Activated naive CD8-positive, alpha-beta T cell treated with anti-CD3 and anti-CD28 coated beads, Interleukin-2, amount 50 U/mL, for 24 hours (primary cell): ENCODE data around the gene SLC16A11.
"Not testable (repeated sequence)": the region's sequence is repeated elsewhere in the genome, so short reads cannot be mapped to it uniquely, and the experiment has no call there.

Experiments
- ATAC-seq: fragments of 150-1000 bp; cut with Tn5 transposase; one replicate; pipeline ENCODE4 v1.10.0; 2021
- DNase-seq: peaks from one replicate; pipeline ENCODE4 v3.0.0; 2021
- H3K27ac Mint-ChIP-seq: one replicate; pipeline ENCODE4 v1.8.0; 2021; ENCODE audit warnings: mild to moderate bottlenecking, mixed read lengths
- H3K27me3 Mint-ChIP-seq: one replicate; pipeline ENCODE4 v1.8.0; 2021; ENCODE audit warnings: mixed read lengths
- H3K36me3 Mint-ChIP-seq: one replicate; pipeline ENCODE4 v1.8.0; 2021; ENCODE audit warnings: low read depth, mixed read lengths
- H3K4me1 Mint-ChIP-seq: one replicate; pipeline ENCODE4 v1.8.0; 2021; ENCODE audit warnings: mixed read lengths
- H3K4me3 Mint-ChIP-seq: one replicate; pipeline ENCODE4 v1.8.0; 2021; ENCODE audit warnings: mild to moderate bottlenecking, moderate library complexity, mixed read lengths
- H3K9me3 Mint-ChIP-seq: one replicate; pipeline ENCODE4 v1.8.0; 2021; ENCODE audit warnings: mixed read lengths

The SLC16A11 gene

DNA sequence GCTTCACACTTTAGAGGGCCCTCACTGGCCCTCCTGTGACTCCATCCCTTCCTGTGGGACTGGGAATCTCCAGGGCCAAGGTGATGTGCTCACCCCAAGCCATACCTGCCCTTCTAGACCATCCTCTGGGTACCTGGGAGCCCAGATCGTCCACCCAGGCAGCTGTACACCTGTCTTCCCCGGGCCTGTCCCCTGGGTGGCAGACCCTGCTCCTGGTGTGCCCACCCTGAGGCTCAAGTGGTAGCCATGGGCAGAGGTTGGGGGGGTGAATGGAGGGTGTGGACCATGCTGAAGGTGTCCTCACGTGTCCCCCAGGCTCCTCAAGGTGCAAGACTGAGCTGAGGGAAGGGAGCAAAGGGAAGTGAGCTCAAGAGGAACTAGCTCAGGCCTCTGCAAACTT, 26.8 kb upstream of the SLC16A11 start:
- Mint-ChIP-seq H3K27ac (no peak overlapping the region), H3K9me3 (peaks cover 12% of the 10 kb centered on the region), H3K4me3 (no peak overlapping the region), H3K27me3 (peaks cover 2% of the 10 kb centered on the region), H3K4me1 (no peaks in the 10 kb centered on the region), H3K36me3 (no peaks in the 10 kb centered on the region)
- no peak for ATAC-seq
- no peak for DNase-seq

DNA sequence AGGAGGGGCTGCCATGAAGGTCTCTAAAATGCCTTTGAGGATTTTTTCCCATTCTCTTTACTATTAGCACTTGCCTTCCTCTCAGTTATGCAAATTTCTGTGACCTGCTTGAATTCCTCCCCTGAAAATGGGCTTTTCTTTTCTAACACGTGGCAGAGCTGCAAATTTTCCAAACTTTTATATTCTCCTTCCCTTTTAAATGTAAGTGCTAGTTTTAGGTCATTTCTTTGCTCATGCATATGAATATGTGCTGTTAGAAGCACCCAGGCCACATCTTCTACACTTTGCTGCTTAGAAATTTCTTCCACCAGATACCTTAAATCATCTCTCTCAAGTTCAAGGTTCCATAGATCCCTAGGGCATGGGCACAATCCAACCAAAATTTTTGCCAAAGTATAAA, 24.4 kb upstream of the SLC16A11 start:
- H3K9me3 Mint-ChIP-seq = peaks cover 12% of the 10 kb centered on the region
- DNase-seq (no peak), ATAC-seq (no peak)
- H3K27me3 Mint-ChIP-seq = peaks cover 10% of the 10 kb centered on the region
- no peaks in the 10 kb centered on the region for H3K36me3 Mint-ChIP-seq
- H3K4me1 Mint-ChIP-seq = no peaks in the 10 kb centered on the region
- no peak overlapping the region for H3K27ac Mint-ChIP-seq
- H3K4me3 Mint-ChIP-seq = no peak overlapping the region

DNA sequence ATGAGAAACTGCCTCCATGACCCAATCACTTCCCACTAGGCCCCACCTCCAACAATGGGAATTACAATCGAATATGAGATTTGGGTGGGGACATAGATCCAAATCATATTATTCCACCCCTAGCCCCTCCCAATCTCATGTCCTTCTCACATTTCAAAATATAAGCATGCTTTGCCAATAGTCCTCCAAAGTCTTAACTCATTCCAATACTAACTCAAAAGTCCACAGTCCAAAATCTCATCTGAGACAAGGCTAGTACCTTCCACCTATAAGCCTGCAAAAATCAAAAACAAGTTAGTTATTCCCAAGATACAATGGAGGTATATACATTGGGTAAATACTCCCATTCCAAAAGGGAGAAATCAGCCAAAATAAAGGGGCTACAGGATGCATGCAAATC, 23.3 kb upstream of the SLC16A11 start:
- no peaks in the 10 kb centered on the region for H3K4me1 Mint-ChIP-seq
- H3K27me3 Mint-ChIP-seq = peaks cover 11% of the 10 kb centered on the region
- no peak overlapping the region for H3K4me3 Mint-ChIP-seq
- no peak overlapping the region for H3K27ac Mint-ChIP-seq
- no peak for DNase-seq
- no peak for ATAC-seq
- H3K9me3 Mint-ChIP-seq = peaks cover 12% of the 10 kb centered on the region
- no peaks in the 10 kb centered on the region for H3K36me3 Mint-ChIP-seq

DNA sequence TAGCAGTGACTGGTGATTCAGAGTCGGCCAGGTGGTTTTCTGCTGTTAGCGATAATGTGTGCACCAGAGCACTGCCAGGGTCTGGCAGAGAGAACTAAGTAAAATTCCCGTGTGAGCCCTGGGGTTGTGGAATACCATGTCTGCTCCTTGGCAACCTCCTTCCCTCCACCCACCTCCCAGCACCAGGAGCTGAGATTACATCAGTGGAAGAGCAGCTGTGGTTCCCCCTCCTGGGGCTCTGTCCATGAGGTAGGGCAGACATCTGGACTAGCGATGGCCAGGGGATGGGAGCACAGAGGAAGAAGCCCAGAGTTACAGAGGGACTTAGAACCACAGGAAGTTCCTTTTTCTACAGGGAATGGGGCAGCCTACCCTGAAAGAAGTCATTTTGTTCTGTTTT, 20.4 kb upstream of the SLC16A11 start:
- H3K27me3 Mint-ChIP-seq = peaks cover 15% of the 10 kb centered on the region
- H3K27ac Mint-ChIP-seq = no peak overlapping the region
- peaks cover 12% of the 10 kb centered on the region for H3K9me3 Mint-ChIP-seq
- DNase-seq = no peak
- no peak overlapping the region for H3K4me3 Mint-ChIP-seq
- peaks cover 19% of the 10 kb centered on the region for H3K4me1 Mint-ChIP-seq
- H3K36me3 Mint-ChIP-seq = no peaks in the 10 kb centered on the region
- no peak for ATAC-seq

DNA sequence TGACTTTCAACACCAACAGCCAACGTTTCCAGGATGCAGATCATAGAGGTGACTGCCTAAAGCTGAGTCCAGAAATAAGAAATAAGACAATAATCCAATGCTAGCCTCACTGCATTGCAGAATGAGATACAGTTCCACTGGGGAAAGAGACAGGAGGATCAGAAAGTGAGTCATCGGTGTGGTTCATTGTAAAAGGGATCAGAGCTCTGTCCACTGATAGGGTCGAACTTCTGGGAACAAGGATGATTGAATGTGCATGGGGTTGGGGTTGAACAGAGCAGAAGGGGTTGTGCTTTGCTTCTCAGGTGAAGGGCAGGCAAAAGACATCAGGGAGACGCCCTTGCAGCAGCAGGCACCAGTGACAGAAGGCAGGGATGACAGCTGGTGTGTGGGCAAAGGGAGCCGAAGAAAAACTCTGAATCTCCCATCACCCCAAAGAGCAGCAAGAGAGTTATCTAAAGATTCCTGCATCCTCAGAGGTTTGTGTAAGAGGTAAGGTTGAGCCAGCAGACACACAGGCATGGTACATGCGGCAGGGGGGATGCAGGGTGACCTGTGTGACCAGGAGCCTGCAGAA, 19.7 kb upstream of the SLC16A11 start:
- H3K36me3 Mint-ChIP-seq = no peaks in the 10 kb centered on the region
- H3K27me3 Mint-ChIP-seq = peaks cover 21% of the 10 kb centered on the region
- no peak overlapping the region for H3K4me3 Mint-ChIP-seq
- DNase-seq (no peak), ATAC-seq (no peak)
- H3K9me3 Mint-ChIP-seq = peaks cover 6% of the 10 kb centered on the region
- no peak overlapping the region for H3K27ac Mint-ChIP-seq
- H3K4me1 Mint-ChIP-seq = peaks cover 25% of the 10 kb centered on the region

DNA sequence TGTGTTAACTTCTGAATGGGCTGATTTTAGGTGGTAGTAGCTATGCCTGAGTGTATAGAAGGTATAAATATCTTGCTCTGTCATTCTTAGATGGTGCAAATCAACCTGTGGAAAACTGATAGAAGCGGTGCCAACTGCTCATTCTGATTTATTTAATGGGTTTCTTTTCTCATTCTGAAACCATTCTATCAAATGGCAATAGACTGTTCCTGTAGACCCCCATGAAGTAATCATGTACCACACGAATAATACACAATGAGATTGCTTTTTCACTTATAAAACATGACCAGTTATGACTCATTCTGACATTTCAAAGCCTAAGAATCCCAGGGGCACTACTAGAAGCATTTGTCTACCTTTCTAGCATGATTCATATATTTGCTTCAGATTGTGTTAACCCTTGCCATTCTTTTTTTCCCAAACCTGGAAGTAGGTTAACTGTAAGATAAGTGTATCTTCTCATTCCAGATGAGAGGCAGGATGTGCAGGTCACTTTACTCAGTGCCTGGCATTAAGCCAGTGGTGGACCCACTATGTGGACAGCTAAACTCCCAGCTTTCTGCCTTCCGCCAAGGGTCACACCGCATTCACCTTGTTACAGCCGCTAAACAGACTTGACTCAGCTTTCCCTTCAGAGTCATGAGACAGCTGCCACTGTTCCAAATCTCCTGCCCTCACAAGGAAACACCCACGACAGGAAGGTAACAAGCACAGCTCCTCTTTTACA, 16.4 kb upstream of the SLC16A11 start:
- peak; percentile 44 for DNase-seq
- H3K36me3 Mint-ChIP-seq = no peaks in the 10 kb centered on the region
- ATAC-seq = peak; percentile 86
- peaks cover 25% of the 10 kb centered on the region for H3K4me1 Mint-ChIP-seq
- H3K4me3 Mint-ChIP-seq = no peak overlapping the region
- H3K9me3 Mint-ChIP-seq = no peaks in the 10 kb centered on the region
- peak overlapping the region; percentile 92 for H3K27ac Mint-ChIP-seq
- peaks cover 21% of the 10 kb centered on the region for H3K27me3 Mint-ChIP-seq

DNA sequence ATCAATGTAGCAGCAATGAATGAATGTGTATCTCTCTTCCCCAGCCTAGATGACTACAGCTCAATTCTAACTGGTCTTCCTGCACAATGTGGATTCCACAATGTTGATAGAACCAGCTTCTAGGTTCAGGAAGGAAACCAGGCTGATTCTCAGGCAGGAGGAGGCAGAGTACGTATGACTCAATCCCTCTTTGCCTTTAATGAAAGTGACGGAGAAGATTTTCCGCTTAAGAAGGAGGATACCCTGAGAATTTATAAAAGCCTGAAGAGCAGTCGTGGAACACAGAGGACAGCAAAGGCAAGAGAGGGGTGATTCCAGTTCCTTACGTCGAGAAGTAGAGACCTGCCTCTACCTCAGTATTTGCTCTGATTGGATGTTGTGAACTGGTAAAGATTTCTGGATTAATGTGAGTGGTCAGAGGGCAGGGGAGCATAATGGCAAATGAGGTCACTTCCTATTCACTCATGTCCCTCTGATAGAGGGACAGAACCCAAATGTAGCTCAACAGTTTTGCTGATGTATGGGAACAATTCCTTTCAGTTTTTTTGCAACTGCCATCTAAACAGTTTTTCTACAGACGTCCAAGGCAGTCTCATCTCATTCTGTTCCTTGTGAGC, 15.0 kb upstream of the SLC16A11 start:
- DNase-seq = no peak
- peak overlapping the region; percentile 25 for H3K27ac Mint-ChIP-seq
- H3K9me3 Mint-ChIP-seq = no peaks in the 10 kb centered on the region
- peaks cover 15% of the 10 kb centered on the region for H3K27me3 Mint-ChIP-seq
- ATAC-seq = no peak
- H3K4me3 Mint-ChIP-seq = no peak overlapping the region
- peaks cover 25% of the 10 kb centered on the region for H3K4me1 Mint-ChIP-seq
- H3K36me3 Mint-ChIP-seq = no peaks in the 10 kb centered on the region

DNA sequence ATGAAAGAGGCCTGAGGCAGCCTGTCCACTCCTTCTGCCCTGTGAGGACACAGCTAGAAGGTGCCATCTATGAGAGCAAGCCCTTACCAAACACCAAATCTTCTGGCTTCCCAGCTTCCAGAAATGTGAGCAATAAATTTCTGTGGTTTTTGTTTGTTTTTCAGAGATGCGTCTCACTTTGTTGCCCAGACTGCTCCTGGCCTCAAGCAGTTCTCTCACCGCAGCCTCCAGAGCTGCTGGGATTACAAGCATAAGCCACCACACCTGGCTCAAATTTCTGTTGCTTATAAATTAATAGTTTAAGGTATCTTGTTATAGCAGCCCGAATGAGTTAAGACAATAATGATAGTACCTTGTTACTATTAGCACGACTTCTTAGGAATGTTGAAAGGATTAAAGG, 12.5 kb upstream of the SLC16A11 start:
- ATAC-seq (no peak), DNase-seq (no peak)
- no peak overlapping the region for H3K4me3 Mint-ChIP-seq
- no peaks in the 10 kb centered on the region for H3K36me3 Mint-ChIP-seq
- H3K27ac Mint-ChIP-seq = no peak overlapping the region
- H3K27me3 Mint-ChIP-seq = peaks cover 6% of the 10 kb centered on the region
- peaks cover 26% of the 10 kb centered on the region for H3K4me1 Mint-ChIP-seq
- no peaks in the 10 kb centered on the region for H3K9me3 Mint-ChIP-seq

DNA sequence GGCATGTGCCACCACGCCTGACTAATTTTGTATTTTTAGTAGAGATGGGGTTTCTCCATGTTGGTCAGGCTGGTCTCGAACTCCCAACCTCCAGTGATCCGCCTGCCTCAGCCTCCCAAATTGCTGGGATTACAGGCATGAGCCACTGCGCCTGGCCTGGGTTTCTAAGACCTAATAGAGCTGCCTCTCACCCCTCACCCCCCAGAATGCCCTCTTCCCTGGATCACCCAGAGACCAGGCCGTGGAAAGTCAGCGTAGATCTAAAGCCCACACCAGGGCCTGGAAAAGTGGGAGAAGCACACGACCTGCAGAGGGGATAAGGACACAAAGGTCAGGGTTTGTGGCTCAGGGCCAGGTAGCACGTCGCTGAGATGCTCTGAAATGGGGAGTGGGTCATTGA, 6.7 kb upstream of the SLC16A11 start:
- not testable (repeated sequence) for H3K27ac Mint-ChIP-seq, DNase-seq, H3K4me3 Mint-ChIP-seq, H3K9me3 Mint-ChIP-seq, H3K36me3 Mint-ChIP-seq, H3K27me3 Mint-ChIP-seq, ATAC-seq
- H3K4me1 Mint-ChIP-seq = peaks cover 28% of the 10 kb centered on the region

DNA sequence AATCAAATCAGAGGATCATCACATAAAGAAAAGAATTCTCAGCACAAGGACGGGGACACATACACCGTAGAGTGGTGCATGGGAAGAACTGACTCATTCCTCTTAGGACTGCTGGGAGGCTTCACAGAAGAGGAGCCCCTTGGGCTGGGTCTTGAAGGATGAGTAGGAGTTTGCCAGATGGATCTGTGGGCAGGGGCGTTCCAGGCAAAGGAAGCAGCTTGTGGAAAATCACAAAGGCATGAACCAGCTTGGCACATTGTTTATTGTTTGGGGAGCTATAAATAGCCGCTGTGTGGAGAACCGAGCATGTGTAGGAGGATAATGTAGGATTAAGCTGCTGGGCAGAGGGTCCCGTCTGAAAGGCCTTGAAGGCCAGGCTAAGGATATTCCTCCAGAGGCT, 5.1 kb upstream of the SLC16A11 start:
- Mint-ChIP-seq H3K4me3 (no peak overlapping the region), H3K36me3 (no peaks in the 10 kb centered on the region), H3K4me1 (peaks cover 30% of the 10 kb centered on the region), H3K9me3 (no peaks in the 10 kb centered on the region), H3K27ac (no peak overlapping the region), H3K27me3 (peaks cover 2% of the 10 kb centered on the region)
- DNase-seq (no peak), ATAC-seq (no peak)

DNA sequence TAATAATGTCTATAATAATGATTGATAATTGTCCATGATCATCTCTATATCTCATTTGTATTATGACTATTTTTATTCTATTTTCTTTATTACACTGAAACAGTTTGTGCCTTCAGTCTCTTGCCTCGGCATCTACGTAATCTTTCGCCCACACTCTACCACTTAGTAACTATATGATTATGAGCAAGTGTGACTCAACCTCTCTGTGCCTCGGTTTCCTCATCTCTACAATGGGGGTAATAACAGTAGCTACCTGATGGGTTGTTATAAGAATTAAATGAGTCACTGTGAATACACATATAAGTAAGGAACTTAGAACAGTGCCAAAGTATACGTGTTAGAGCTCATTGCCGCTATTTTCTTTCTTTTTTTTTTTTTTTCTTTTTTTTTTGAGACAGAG, 3.7 kb upstream of the SLC16A11 start:
- Mint-ChIP-seq H3K4me3 (peak overlapping the region; percentile 29), H3K27ac (no peak overlapping the region), H3K36me3 (no peaks in the 10 kb centered on the region), H3K4me1 (peaks cover 38% of the 10 kb centered on the region), H3K27me3 (peaks cover 2% of the 10 kb centered on the region), H3K9me3 (no peaks in the 10 kb centered on the region)
- DNase-seq = no peak
- ATAC-seq = peak; percentile 35

DNA sequence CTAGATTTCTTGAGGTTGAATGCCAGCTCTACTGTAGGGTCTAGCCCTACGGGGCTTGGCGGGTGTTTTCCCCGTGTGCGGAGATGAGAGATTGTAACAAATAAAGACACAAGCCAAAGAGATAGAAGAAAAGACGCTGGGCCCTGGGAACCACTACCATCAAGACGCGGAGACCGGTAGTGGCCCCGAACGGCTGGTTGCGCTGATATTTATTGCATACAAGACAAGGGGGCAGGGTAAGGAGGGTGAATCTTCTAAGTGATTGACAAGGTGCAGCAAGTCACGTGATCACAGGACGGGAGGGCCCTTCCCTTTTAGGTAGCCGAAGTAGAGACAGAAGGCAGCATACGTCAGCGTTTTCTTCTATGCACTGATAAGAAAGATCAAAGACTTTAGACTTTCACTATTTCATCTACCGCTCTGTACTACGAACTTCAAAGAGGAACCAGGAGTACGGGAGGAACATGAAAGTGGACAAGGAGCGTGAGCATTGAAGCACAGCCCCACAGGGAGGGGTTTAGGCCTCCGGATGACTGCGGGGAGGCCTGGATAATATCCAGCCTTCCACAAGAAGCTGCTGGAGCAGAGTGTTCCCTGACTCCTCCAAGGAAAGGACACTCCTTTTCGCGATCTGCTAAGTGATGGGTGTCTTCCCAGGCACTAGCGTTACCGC, 3.0 kb upstream of the SLC16A11 start:
- DNase-seq (peak; percentile 65), ATAC-seq (peak; percentile 11)
- peak overlapping the region; percentile 75 for H3K4me3 Mint-ChIP-seq
- H3K36me3 Mint-ChIP-seq, H3K9me3 Mint-ChIP-seq, H3K27me3 Mint-ChIP-seq: not testable (repeated sequence)
- H3K27ac Mint-ChIP-seq = peak overlapping the region; percentile 58
- H3K4me1 Mint-ChIP-seq = peaks cover 38% of the 10 kb centered on the region

DNA sequence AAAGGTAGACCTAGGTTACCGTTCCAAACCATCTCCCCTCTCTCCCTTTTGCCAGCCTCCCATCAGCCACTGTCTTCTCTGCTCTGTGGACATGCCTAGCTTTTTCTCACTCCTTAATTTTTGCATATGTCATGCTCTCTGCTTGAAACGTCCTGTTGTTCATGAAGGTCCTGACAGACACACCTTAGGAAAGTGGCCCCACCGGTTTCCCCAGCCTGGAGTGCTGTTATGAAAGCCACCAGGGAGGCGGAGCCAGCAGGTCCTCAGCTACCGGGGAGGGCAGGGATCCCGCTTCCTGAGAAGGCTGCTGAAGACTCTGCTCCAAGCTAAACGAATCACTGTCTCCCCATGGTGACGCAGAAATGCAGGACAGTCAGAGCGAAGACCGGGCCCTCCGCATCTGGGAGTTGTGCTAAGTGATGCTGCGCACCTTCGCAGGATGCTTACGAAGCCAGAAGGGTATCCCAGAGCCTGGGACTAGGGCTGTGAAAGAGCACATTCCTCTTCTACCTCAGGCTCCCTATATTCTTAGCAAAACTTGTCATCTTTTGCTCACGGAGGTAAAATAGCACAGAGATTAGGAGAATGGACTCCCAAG, 2.3 kb upstream of the SLC16A11 start:
- H3K27me3 Mint-ChIP-seq = peaks cover 2% of the 10 kb centered on the region
- peak overlapping the region; percentile 75 for H3K4me3 Mint-ChIP-seq
- peak overlapping the region; percentile 58 for H3K27ac Mint-ChIP-seq
- no peaks in the 10 kb centered on the region for H3K9me3 Mint-ChIP-seq
- peak; percentile 50 for DNase-seq
- ATAC-seq = peak; percentile 5
- no peaks in the 10 kb centered on the region for H3K36me3 Mint-ChIP-seq
- H3K4me1 Mint-ChIP-seq = peaks cover 43% of the 10 kb centered on the region

DNA sequence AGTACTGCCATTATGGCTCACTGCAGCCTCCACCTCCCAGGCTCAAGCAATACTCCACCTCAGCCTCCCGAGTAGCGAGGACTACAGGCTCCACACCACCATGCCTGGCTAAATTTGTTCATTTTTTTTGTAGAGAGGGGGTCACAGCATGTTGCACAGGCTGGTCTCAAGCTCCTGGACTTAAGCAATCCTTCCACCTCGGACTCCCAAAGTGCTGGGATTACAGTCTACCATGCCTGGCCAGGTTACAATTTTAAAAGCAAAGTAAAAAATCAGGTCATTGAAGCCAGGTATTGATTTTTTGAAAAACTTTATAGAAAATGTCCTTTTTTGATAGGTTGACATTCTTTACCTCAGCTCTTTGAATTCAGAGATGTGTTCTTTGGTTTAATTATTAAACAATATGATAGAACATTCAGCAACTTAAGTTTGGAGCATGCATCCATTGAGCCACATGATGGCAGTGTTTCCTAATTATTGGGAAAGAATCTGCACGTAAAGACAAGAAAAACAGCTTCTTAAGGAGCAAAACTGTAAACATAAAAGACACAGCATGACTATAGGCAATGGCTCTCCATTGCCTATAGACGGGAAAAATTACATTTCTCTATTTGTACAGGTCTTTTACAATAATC, 1.7 kb upstream of the SLC16A11 start:
- Mint-ChIP-seq H3K4me1 (peaks cover 43% of the 10 kb centered on the region), H3K9me3 (no peaks in the 10 kb centered on the region), H3K27me3 (peaks cover 2% of the 10 kb centered on the region), H3K36me3 (no peaks in the 10 kb centered on the region), H3K27ac (no peak overlapping the region), H3K4me3 (peak overlapping the region; percentile 75)
- no peak for DNase-seq
- no peak for ATAC-seq
